ENCODE results near the gene ABHD17B. TPM values are rescaled to one million over a fixed set of nuclear protein-coding genes. Genes with fewer than 3 reads are reported as not detected.

The ABHD17B gene
- total RNA-seq, 6 donors from 2014 or later, result 3.9 to 27.3 (median 12.8) TPM

GRCh38 chr9:71925834-71926233 lies 14.8 kb upstream of the ABHD17B start:
- no peaks in the 10 kb centered on the region for H3K27me3 ChIP-seq
- no peaks in the 10 kb centered on the region for H3K9me3 ChIP-seq
- H3K4me3 ChIP-seq, result no peak overlapping the region
- no peaks in the 10 kb centered on the region for H3K4me1 ChIP-seq
- no peaks in the 10 kb centered on the region for H3K36me3 ChIP-seq
- no peak overlapping the region for H3K27ac ChIP-seq
- TF ChIP-seq POLR2A (IDR thresholded peaks at IDR 0.05), result no peak
- TF ChIP-seq EP300 (IDR thresholded peaks at IDR 0.05), result no peak
- no peak for TF ChIP-seq CTCF (IDR thresholded peaks at IDR 0.05)
- no peak for TF ChIP-seq POLR2AphosphoS5 (IDR thresholded peaks at IDR 0.05)
- ATAC-seq (ENCODE audit: low FRiP score in 2 of 2) (no peak), DNase-seq (no peak)

- H3K9me3 ChIP-seq, result no peaks in the 10 kb centered on the region
- ATAC-seq (ENCODE audit: low FRiP score in 2 of 2), result no peak
- no peaks in the 10 kb centered on the region for H3K4me1 ChIP-seq
- H3K27ac ChIP-seq, result no peak overlapping the region
- no peak for DNase-seq
- H3K36me3 ChIP-seq, result no peaks in the 10 kb centered on the region
- H3K27me3 ChIP-seq, result no peaks in the 10 kb centered on the region
- no peak overlapping the region for H3K4me3 ChIP-seq
- no peak for TF ChIP-seq EP300 (IDR thresholded peaks at IDR 0.05)
- no peak for TF ChIP-seq CTCF (IDR thresholded peaks at IDR 0.05)
- no peak for TF ChIP-seq POLR2AphosphoS5 (IDR thresholded peaks at IDR 0.05)
- no peak for TF ChIP-seq POLR2A (IDR thresholded peaks at IDR 0.05)
These were observed 13.6 kb upstream of the ABHD17B start for GRCh38 chr9:71924576-71924975.

GRCh38 chr9:71921190-71921814 lies 10.3 kb upstream of the ABHD17B start:
- ATAC-seq (ENCODE audit: low FRiP score in 2 of 2) (no peak), DNase-seq (no peak)
- TF ChIP-seq POLR2AphosphoS5 (IDR thresholded peaks at IDR 0.05), result no peak
- TF ChIP-seq POLR2A (IDR thresholded peaks at IDR 0.05), result no peak
- TF ChIP-seq CTCF (IDR thresholded peaks at IDR 0.05), result no peak
- TF ChIP-seq EP300 (IDR thresholded peaks at IDR 0.05), result no peak
- Histone ChIP-seq H3K27ac (no peak overlapping the region), H3K36me3 (no peaks in the 10 kb centered on the region), H3K4me3 (no peak overlapping the region), H3K27me3 (no peaks in the 10 kb centered on the region), H3K4me1 (peaks cover 0 to 6% (median 0%) of the 10 kb centered on the region in 4 donors), H3K9me3 (no peaks in the 10 kb centered on the region)

GRCh38 chr9:71920456-71921189 lies 9.6 kb upstream of the ABHD17B start:
- H3K36me3 ChIP-seq, result no peaks in the 10 kb centered on the region
- DNase-seq (no peak), ATAC-seq (ENCODE audit: low FRiP score in 2 of 2) (no peak)
- H3K4me1 ChIP-seq, result peaks cover 0 to 6% (median 0%) of the 10 kb centered on the region in 4 donors
- TF ChIP-seq POLR2A (IDR thresholded peaks at IDR 0.05) (no peak), POLR2AphosphoS5 (IDR thresholded peaks at IDR 0.05) (no peak), CTCF (IDR thresholded peaks at IDR 0.05) (no peak), EP300 (IDR thresholded peaks at IDR 0.05) (no peak)
- H3K27me3 ChIP-seq, result no peaks in the 10 kb centered on the region
- 86 to 93% methylated on average over 1 of the region's 1 CpG for WGBS, 2 donors
- H3K9me3 ChIP-seq, result no peaks in the 10 kb centered on the region
- H3K4me3 ChIP-seq, result no peak overlapping the region
- no peak overlapping the region for H3K27ac ChIP-seq

- Histone ChIP-seq H3K4me3 (no peak overlapping the region), H3K27me3 (no peaks in the 10 kb centered on the region), H3K36me3 (no peaks in the 10 kb centered on the region), H3K4me1 (peaks cover under 1 to 10% (median under 1%) of the 10 kb centered on the region in 4 donors), H3K27ac (no peak overlapping the region), H3K9me3 (no peaks in the 10 kb centered on the region)
- ATAC-seq (ENCODE audit: low FRiP score in 2 of 2) (no peak), DNase-seq (peak in 1 of 2 donors; percentile 34)
- TF ChIP-seq EP300 (IDR thresholded peaks at IDR 0.05) (no peak), POLR2A (IDR thresholded peaks at IDR 0.05) (no peak), CTCF (IDR thresholded peaks at IDR 0.05) (no peak), POLR2AphosphoS5 (IDR thresholded peaks at IDR 0.05) (no peak)
- 94 to 97% methylated on average over 5 of the region's 5 CpGs for WGBS, 2 donors
These were observed 7.4 kb upstream of the ABHD17B start for GRCh38 chr9:71918419-71918818.

Data from upper lobe of left lung (tissue), 6 donors.